Measurements from ENCODE around the gene CWC27. TPM values are rescaled to one million over a fixed set of nuclear protein-coding genes. Genes with fewer than 3 reads are reported as not detected.
A peak's percentile ranks its signal among the peaks of the same experiment; 100 is the strongest.

CWC27 gene
- total RNA-seq, 6 experiments from 2014 or later: 19.6 to 29.9 (median 25.4) TPM

- TF ChIP-seq CTCF (IDR thresholded peaks at IDR 0.05): no peak
- no peak for DNase-seq
- Mint-ChIP-seq H3K4me3 (no peak overlapping the region), H3K27ac (no peak overlapping the region), H3K4me1 (ENCODE audit: low read depth) (peaks cover 38% of the 10 kb centered on the region), H3K36me3 (ENCODE audit: low read depth) (no peaks in the 10 kb centered on the region; the same call in 1 of the 2 replicates), H3K9me3 (no peaks in the 10 kb centered on the region), H3K27me3 (ENCODE audit: insufficient read depth) (no peaks in the 10 kb centered on the region)
These were observed 275.2 kb downstream of the CWC27 start for GRCh38 chr5:65043843-65044359.

- Mint-ChIP-seq H3K36me3 (ENCODE audit: low read depth) (no peaks in the 10 kb centered on the region), H3K9me3 (no peaks in the 10 kb centered on the region), H3K27me3 (ENCODE audit: insufficient read depth) (no peaks in the 10 kb centered on the region), H3K4me1 (ENCODE audit: low read depth) (peaks cover 22% of the 10 kb centered on the region), H3K27ac (no peak overlapping the region), H3K4me3 (no peak overlapping the region)
- no peak for DNase-seq
- TF ChIP-seq CTCF (IDR thresholded peaks at IDR 0.05): no peak
These were observed 278.5 kb downstream of the CWC27 start for GRCh38 chr5:65047225-65047624.

- H3K27me3 Mint-ChIP-seq (ENCODE audit: insufficient read depth): no peaks in the 10 kb centered on the region
- no peak overlapping the region for H3K27ac Mint-ChIP-seq
- TF ChIP-seq CTCF (IDR thresholded peaks at IDR 0.05): no peak
- peaks cover 14% of the 10 kb centered on the region for H3K4me1 Mint-ChIP-seq (ENCODE audit: low read depth)
- DNase-seq: no peak
- no peaks in the 10 kb centered on the region for H3K36me3 Mint-ChIP-seq (ENCODE audit: low read depth)
- H3K4me3 Mint-ChIP-seq: no peak overlapping the region
- no peaks in the 10 kb centered on the region for H3K9me3 Mint-ChIP-seq
These were observed 279.4 kb downstream of the CWC27 start for GRCh38 chr5:65047948-65048690.

GRCh38 chr5:65050140-65050539 lies 281.4 kb downstream of the CWC27 start:
- no peak for TF ChIP-seq CTCF (IDR thresholded peaks at IDR 0.05)
- Mint-ChIP-seq H3K36me3 (ENCODE audit: low read depth) (no peaks in the 10 kb centered on the region), H3K4me3 (no peak overlapping the region), H3K27me3 (ENCODE audit: insufficient read depth) (no peaks in the 10 kb centered on the region; the same call in 1 of the 2 replicates), H3K9me3 (no peaks in the 10 kb centered on the region), H3K4me1 (ENCODE audit: low read depth) (peaks cover 14% of the 10 kb centered on the region), H3K27ac (no peak overlapping the region)
- no peak for DNase-seq

- H3K4me1 Mint-ChIP-seq (ENCODE audit: low read depth): peaks cover 14% of the 10 kb centered on the region
- TF ChIP-seq CTCF (IDR thresholded peaks at IDR 0.05): no peak
- H3K4me3 Mint-ChIP-seq: no peak overlapping the region
- H3K36me3 Mint-ChIP-seq (ENCODE audit: low read depth): no peaks in the 10 kb centered on the region
- no peaks in the 10 kb centered on the region for H3K9me3 Mint-ChIP-seq
- H3K27me3 Mint-ChIP-seq (ENCODE audit: insufficient read depth): no peaks in the 10 kb centered on the region; the same call in 1 of the 2 replicates
- H3K27ac Mint-ChIP-seq: no peak overlapping the region
- peak; percentile 12 for DNase-seq
These were observed 282.2 kb downstream of the CWC27 start for GRCh38 chr5:65050826-65051498.
